NCI-H2196 (cell line): ENCODE data around the gene MAML3.

Experiments used
- DNase-seq: peaks from one replicate; lab custom pipeline; 2025; ENCODE audit not compliant: unreplicated experiment; lab: John Stamatoyannopoulos, UW

MAML3 gene

GRCh38 chr4:139851133-139851532, 302.9 kb downstream of the MAML3 start:
- peak; percentile 15 for DNase-seq

GRCh38 chr4:139849219-139849618, 304.8 kb downstream of the MAML3 start:
- DNase-seq = no peak

DNA sequence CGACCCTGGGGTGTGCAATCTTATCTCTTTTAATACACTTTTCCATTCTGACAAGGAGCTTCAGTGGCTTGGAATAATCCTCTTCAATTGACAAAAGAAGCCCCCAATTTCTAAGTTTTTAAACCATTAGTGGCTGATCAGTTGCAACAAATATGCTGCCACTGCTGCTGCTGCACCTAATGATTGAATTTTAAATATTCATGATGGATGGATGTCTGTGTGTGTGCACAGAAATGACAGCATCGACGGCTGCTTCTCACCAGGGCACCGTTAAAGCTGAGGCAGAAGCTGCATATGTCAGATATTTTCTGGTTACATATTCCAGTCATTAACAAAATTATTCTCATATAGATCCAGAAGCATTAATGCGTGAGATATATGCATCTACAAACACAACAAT, 306.0 kb downstream of the MAML3 start:
- DNase-seq = no peak

DNA sequence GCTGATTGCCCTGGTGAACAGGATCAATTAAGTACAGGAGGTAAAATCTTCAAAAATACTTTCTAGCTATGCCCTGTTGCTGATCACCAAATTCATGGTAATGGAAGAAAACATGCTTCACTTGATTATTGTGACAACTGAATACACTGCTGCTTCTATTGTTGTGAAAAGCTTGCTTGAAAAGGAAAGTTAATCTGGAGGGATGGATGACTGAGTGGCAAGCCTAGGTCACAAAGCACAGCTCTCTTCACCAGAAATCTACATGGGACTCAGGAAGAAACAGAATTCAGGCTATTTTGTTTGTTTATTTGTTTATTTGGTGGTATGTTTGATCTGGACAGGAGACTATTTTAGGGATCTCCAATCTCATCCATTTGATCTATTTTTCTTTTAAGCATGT, 306.4 kb downstream of the MAML3 start:
- DNase-seq = no peak

DNA sequence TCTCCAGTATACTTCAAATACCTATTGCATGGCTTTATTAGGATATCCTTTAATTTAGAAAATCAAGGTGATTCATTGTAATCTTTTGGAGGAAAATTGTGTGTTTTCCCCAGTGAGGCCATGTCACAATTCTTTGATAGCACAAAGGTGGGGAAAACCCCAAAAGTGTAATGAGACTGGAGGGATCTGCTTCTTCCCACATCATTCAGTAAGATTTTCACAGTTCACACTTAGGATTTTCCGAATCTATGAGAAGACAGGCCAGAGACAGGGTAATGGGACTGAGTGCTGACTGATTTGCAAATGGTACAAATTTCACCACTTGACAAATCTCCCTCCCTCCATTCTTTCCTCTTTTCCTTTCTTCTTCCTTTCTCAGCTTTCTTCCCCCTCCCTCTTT, 307.2 kb downstream of the MAML3 start:
- no peak for DNase-seq

DNA sequence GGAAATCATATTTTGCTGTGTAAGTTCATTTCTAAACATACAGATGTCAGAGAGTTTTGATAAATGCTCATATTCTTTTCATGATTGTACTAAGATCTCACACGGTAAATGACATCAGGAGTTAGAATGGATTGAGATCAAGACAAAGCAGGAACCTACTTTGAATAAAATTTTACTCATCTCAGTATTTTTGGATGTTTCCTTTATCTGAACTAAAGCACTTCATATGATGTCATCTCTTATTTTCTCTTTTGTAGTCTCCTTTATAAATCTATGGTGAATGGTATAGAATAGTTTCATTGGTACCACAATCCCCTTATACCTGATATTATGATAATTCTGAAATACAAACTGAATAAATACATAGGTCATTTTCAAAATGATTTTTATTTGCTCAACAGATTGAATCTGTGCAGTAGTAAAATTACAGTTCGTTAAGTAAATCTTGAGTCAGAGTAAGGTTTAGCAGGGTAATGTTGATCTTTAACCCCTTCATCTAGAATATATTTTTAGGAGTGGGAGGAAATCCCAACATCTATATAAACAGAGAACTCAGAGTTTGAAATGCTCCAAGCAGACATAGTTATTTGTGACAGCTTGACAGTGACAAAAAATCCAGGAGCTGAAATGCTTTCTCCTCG, 308.4 kb downstream of the MAML3 start:
- no peak for DNase-seq

GRCh38 chr4:139844459-139845036, 309.4 kb downstream of the MAML3 start:
- DNase-seq = no peak

DNA sequence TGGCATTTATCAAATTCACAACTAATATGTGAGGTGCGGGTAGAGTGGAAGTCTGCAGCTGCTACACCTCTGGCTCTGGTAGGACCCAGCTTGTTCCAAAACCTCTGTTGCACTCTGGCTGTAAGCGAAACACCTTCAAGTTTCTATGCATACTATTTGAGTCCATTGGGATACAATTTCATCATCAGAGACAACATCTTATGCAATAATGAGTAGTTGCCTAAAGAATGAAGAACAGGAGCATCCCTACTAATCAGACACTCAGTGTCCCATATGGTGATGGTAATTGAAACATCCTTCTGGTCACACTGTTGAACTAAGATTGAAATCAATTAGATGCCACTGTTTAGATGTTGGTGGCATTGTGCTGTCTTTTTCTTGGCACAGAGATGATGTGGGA, 309.9 kb downstream of the MAML3 start:
- DNase-seq = no peak

DNA sequence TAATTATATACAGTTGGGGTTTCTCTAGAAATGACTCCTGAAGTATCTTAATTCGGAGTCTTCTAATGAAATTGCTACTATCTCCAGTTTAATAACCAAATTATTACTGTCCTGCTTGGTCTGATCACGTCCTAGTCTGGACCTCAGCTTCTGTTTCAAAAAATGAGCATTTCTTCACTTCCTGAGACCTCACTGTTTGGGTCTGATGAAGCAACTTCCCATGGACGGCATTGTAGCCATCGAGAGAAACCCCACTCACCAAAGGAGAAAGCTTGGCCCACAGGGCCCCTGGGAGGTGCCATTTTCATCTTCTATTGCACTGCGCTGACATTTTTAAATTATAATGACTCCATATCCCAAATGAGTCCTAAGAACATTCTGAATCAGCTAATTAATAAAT, 310.3 kb downstream of the MAML3 start:
- DNase-seq = no peak

GRCh38 chr4:139841464-139842195, 312.4 kb downstream of the MAML3 start:
- DNase-seq = peak; percentile 74

DNA sequence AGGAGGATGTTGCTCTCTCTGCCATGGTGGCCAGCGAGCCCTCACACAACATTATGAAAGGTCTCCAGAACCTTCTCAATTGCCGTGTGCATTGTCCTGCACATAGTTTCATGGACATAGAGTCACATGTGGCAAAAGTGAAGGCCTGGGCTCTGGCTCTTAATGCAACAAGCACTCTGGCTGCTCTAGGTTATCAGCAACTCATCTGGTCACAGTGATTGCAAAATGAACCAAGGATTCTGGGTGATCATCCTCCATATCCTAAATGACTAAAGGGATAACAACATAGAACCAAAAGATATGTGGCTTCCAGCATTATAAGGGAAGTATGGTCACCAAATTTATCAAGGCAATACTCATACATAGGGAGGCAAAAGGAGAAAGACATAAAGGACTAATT, 313.2 kb downstream of the MAML3 start:
- DNase-seq = no peak

GRCh38 chr4:139839403-139840031, 314.5 kb downstream of the MAML3 start:
- no peak for DNase-seq

- no peak for DNase-seq
Observed at GRCh38 chr4:139838811-139839210, 315.2 kb downstream of the MAML3 start.

DNA sequence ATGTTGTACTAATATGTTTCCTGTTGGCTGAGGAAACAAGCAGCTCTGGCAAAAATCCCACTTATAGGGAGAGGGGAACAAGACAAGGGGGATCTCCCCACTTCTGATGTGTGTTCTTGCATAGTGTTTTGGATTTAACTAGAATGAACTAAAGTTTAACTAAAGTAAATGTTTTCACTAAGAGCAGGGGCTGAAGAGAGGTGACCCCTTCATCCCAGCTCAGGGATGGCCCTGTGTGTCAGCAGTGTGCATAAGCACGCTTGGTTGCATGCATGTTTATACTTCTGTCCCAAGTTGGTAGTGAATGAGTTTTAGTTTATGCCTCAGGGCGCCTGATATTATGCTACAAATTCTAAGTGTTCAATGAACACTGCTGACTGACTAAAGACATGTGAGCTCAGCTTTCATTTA, 319.0 kb downstream of the MAML3 start:
- DNase-seq = no peak

DNA sequence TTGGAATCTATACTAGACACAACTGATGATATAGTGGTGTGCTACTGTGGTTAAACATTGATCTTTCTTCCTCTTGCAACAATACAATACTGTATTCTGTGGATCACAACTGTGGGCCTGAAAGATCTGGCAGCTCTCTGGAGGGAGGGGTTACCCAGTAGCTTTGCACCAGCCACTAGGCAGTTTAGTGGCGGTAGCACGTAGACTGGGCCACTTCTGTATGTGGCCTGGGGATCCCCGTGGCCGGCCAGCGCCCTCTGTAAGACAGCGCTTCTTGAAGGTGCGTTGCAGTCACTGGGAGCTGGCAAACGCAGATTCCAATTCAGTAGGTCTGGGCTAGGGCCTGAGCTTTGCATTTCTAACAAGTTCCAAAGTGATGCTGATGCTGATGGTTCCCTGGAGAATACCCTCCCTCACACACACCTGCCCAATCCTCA, 319.7 kb downstream of the MAML3 start:
- no peak for DNase-seq

DNA sequence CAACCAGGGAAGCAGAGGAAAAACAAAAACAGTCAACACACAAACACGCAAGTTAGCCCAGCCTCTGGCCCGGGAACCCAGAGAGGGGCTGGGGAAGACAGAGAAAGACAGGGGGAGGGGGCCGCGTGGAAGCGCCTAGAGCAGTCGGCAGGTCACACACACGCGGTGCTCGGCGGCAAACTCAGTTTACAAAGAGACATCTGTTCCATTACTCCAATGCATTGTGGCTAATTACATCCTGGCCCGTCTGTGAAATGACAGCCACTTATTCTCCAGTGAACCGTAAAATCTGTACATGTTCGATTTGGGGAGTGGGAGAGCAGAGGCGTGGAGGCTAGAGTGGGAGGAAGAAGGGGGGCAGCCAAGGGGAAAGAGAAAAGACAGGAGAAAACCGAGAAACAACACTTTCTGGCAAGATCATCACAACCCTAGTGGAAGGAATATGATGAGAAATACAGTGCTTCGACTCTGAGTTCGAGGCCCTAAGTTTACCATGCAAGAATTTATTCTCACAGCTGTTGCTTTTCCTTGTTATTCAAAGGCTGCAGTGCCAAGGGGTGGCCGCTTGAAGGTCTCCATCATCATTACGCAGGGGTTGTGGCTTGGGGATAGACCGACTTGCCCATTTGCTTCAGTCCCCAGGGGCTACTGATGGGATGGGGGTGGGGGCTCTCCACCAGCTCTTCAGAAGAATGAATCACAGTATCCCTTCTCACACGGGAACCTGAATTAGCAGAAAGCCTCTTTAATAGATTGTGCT, 320.7 kb downstream of the MAML3 start:
- no peak for DNase-seq

DNA sequence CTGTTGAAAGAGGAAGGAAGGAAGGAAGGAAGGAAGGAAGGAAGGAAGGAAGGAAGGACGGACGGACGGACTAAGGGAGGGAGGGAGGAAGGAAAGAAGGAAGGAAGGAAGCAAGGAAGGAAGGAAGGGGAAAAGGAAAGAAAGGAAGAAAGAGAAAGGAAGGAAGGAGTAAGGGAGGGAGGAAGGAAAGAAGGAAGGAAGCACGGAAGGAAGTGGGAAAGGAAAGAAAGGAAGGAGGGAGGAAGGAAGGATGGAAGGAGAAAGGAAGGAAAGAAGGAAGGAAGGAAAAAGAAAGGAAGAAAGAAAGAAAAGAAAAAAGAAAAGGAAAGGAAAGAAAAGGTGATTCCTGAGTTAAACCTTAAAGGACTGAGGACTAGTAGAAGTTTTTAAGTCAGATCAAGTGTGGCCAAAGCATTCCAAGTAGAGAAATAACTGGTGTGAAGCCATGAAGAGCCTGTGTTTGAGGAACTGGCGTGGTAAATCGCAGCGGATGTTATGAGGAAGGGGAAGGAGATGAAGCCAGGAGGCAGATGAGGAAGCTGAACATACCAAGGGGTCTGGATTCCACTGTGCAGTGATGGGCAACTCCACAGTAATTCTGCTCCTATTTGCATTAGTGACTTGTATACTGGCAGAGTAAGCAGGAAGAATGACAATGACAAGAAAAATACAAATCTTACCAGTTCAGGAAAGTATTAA, 324.9 kb downstream of the MAML3 start:
- DNase-seq = no peak

DNA sequence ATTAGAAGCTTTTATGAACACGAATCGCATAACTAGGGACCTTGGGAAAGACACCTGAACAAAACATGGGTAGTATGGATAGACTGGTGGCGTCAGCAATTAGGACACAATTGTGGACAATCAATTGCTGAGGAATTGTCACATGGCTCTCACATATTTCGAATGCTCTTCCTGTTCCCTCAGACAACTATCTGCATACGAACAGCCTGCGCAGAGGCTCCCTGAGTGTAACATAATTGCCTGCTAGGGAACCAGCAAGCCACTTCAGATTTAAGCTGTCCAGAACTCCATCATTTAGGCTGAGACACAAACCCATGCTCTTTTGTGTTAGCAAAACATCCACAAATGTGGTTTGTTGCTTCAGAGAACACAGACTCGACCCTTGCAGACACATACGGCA, 327.6 kb downstream of the MAML3 start:
- no peak for DNase-seq

DNA sequence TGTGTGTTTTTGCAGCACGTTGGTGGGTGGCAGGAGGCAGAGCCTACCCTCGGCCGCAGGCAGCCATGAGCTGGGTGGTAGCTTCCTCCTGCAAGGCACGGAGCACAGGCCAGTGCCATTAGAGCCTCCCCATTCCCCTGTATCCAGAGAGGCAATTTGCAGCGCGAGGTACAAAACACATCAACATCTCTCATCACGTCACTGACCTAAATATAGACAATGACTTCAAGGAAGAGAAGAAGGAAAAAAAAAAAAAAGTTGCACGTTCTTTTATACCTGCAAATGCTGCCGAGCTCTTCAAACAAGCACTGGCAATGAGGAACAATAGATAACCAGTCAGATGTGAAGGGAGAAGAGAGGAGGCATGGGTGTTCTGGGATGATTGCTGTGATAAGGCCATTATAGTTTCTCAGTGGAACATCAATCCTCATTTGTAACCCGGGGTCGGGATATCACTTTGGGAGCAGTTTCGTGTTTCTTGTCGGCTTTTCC, 328.4 kb downstream of the MAML3 start:
- DNase-seq = no peak

- DNase-seq = no peak
Observed at GRCh38 chr4:139824882-139825522, 329.0 kb downstream of the MAML3 start.
